Measurements from ENCODE around the gene PIK3R6. TPM values are rescaled to one million over a fixed set of nuclear protein-coding genes. Genes with fewer than 3 reads are reported as not detected.
"Not testable (repeated sequence)": the region's sequence is repeated elsewhere in the genome, so short reads cannot be mapped to it uniquely, and the experiment has no call there.

Gene PIK3R6
- total RNA-seq, 1 experiment from 2014 or later, result not detected

GRCh38 chr17:8894673-8895578, 27.5 kb upstream of the PIK3R6 start:
- DNase-seq (ENCODE audit: low read depth), result peak; percentile 56

DNA sequence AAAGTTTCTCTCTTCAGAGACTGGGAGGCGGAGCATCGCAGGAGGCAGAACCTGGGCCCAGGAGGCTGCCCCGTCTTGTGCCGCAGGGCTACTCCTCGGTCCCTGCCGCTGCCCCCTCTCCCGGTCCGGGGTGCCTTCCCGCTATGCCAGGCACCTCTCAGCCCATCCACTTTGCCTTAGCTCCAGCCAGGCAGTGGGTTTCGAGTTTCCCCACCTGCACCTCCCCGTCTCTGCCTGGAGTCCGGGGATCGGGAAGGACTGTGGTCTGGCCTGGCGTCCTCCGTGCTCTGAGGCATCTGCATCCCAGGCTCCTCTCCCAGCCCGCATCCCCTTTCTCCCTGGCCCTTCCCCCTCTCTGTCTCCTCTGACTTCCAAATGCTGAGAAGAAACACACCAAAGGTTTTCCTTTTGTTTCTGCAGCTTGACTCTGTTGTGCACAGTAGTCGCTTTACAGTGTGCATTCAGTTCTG, 26.8 kb upstream of the PIK3R6 start:
- DNase-seq (ENCODE audit: low read depth), result no peak

- DNase-seq (ENCODE audit: low read depth), result no peak
Observed at GRCh38 chr17:8893621-8894201, 26.2 kb upstream of the PIK3R6 start.

GRCh38 chr17:8893059-8893458, 25.6 kb upstream of the PIK3R6 start:
- DNase-seq (ENCODE audit: low read depth), result no peak

DNA sequence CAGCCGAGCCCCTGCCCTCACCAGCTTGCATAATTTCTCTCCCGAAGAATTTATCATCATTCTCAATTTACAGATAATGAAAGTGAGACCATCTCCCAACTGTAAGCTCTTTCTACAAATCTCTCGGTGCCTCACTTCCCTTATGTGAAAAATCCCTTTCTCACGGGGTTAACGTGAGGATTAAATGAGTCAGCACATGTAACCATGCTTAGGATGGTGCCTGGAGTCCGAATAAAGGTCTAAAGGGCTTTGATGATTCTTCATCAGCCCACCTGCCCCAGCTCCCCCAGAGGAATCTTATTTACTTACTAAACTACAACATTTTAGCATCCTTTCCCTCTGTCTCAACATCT, 24.8 kb upstream of the PIK3R6 start:
- peak; percentile 12 for DNase-seq (ENCODE audit: low read depth)

DNA sequence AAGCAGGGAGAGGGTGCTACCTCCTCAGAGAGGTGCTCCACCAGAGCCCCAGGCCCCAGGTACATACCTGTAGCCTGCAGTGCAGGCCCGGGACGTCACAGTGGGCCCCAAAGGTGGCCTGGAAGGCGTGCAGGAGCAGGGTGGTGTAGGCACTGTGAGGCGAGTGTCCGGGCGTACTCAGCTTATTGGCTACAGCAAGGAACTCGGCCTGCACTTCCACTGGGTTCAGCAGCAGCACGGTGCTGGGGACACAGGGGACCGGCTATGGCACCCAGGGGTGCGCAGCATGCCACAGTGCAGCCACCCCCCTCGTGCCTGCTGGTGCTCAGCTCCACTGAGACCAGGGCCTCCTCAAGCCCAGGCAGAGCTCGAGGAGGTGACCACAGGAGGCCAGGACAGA, 23.2 kb upstream of the PIK3R6 start:
- DNase-seq (ENCODE audit: low read depth), result no peak

DNA sequence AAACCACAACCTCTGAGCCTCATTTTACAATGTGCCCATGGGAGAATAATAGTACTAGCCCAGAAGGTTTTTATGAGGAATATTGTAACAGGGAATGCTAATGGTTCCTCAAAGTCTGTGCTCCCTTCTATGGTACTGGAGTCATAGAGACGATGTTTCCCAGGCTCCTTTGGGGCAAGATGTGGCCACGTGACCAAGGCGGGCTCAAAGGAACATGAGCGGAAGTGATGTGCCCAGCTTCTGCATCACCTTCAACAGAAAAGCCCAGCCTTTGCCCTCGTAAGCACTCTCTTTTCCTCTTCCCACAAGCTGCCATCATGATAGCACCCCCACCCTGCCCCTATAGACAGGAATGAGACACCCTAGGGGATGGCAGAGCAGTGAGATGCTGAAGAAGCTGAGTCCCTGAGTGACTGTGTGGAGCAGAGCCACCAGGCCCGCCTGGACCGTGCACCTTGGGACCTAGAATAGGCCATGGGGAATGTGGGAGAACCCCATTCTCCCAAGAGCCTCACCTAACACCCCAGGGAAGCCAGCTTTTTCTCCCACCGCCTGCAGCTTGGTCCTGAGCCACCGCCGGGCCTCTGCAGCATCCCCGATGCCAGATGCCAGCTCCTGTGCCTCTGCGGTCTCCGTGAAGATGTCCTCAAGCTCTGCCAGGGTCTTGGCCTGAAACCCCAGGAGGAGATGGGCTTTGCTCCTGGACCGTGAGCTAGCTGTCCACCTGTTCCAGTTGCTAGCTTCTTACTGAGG, 22.2 kb upstream of the PIK3R6 start:
- no peak for DNase-seq (ENCODE audit: low read depth)

- no peak for DNase-seq (ENCODE audit: low read depth)
Observed at GRCh38 chr17:8888704-8889302, 21.3 kb upstream of the PIK3R6 start.

GRCh38 chr17:8887834-8888703, 20.6 kb upstream of the PIK3R6 start:
- DNase-seq (ENCODE audit: low read depth), result peak; percentile 42

DNA sequence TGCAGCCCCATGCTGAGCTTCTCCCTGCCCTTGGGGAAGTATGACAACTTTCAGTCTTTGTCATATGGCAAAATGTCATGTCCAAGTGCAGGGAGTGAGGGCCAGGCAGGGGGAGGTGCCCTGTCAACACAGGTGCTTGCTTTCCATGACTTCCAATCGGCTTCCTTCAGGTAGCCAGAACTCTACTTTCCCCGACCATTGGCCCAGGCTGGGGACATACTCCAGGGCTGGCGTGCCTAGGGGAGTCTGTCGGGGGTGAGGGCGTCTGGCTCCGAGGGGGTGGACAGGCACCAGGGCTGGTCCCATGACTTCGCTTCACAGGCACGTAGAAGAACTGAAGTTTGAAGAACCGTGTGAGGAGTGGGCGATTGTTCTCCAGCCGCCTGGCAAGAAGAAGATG, 19.8 kb upstream of the PIK3R6 start:
- DNase-seq (ENCODE audit: low read depth), result no peak

- DNase-seq (ENCODE audit: low read depth), result no peak
Observed at GRCh38 chr17:8885967-8886684, 18.7 kb upstream of the PIK3R6 start.

DNA sequence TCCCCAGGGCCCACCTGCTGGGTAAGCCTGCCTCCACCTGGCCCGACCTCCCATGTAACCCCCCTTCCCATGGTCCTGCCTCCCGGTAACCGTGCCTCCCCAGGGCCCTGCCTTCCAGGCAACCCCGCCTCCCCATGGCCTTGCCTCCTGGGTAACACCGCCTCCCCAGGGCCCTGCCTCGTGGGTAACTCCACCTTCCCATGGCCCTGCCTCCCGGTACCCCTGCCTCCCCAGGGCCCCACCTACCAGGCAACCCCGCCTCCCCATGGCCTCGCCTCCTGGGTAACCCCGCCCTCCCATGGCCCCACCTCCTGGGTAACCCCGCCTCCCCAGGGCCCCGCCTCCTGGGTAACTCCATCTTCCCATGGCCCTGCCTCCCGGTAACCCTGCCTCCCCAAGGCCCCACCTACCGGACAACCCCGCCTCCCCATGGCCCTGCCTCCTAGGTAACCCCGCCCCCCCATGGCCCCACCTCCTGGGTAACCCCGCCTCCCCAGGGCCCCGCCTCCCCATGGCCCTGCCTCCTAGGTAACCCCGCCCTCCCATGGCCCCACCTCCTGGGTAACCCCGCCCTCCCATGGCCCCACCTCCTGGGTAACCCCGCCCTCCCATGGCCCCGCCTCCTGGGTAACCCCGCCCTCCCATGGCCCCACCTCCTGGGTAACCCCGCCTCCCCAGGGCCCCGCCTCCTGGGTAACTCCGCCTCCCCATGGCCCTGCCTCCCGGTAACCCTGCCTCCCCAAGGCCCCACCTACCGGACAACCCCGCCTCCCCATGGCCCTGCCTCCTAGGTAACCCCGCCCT, 17.9 kb upstream of the PIK3R6 start:
- not testable (repeated sequence) for DNase-seq (ENCODE audit: low read depth)

DNA sequence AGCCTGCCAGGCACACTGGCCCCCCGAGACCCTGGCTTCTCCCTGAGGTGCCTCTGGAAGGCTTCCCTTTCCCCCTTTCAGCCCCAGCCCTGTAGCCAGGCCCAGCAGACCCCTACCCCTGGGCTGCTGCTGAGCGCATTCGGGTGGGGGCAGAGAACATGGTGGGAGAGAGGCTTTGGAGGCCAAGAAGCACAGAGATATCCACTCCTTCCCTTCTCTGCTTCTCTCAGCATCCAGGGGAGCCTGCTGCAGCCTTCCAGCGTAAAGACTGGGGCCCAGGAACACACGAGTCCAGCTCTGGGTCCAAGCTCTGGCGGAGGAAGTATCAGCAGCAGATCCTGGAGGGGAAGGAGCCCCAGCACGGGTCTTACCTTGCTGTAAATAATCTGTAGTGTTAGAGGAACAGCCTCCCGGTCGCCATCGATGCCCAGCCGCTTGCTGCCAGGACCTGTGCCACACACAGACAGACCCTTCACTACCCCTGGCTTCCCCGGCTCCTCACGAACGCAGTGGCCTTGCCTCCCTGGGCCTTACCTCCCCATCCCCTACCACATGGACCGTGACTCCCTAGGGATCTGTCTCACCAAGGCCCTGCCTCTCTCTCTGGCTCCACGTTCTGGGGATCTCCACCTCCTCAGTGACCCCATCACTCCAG, 17.0 kb upstream of the PIK3R6 start:
- no peak for DNase-seq (ENCODE audit: low read depth)

GRCh38 chr17:8883353-8883752, 15.9 kb upstream of the PIK3R6 start:
- no peak for DNase-seq (ENCODE audit: low read depth)

GRCh38 chr17:8881606-8882005, 14.1 kb upstream of the PIK3R6 start:
- DNase-seq (ENCODE audit: low read depth), result no peak

DNA sequence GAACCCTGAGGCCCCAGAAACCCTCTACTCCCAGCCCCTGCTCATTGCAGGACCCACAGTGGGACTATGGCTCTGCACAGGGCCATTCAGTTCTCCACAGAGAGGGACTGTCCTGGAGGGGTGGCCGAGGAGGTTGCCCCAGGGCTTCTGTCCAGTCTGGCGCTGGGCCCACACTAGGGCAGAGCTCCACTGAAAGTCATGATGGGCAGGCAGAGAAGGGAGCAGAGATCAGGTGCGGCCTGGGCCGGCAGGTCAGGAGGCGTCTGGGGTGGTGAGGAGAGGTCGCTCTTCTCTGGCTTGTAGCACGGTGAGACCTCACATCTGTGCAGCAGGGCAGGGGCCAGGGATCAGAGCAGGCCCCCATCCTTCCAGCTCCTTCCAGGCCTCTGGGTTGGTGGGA, 13.0 kb upstream of the PIK3R6 start:
- DNase-seq (ENCODE audit: low read depth), result no peak

DNA sequence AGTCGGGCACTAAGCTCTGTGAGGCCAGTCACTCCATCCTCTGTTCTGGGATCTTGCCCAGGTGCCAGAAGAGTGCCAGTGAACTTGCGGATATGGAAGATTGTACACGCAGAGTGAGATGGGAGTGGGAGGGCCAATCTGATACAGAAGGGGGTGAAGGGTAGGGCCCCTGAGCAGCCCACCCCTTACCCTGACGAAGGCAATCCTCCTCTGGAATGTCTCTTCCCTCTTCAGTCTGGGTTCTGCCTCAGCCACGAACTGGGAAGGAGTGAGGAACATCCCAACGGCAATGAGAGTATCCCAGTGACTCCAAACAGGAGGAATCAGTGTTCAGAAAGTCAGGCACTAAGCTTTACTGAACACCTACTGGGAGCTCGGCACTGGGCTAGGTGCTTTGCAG, 11.9 kb upstream of the PIK3R6 start:
- no peak for DNase-seq (ENCODE audit: low read depth)

- no peak for DNase-seq (ENCODE audit: low read depth)
Observed at GRCh38 chr17:8877984-8878383, 10.5 kb upstream of the PIK3R6 start.

- no peak for DNase-seq (ENCODE audit: low read depth)
Observed at GRCh38 chr17:8875957-8876356, 8.5 kb upstream of the PIK3R6 start.
